Measurements from ENCODE around the gene ZBTB43. TPM values are rescaled to one million over a fixed set of nuclear protein-coding genes. Genes with fewer than 3 reads are reported as not detected.
A peak's percentile ranks its signal among the peaks of the same experiment; 100 is the strongest.
"Not testable (repeated sequence)": the region's sequence is repeated elsewhere in the genome, so short reads cannot be mapped to it uniquely, and the experiment has no call there.

Gene ZBTB43
- total and polyA plus RNA-seq, 4 experiments from 2014 or later = 8.2 to 22.7 (median 15.7) TPM

DNA sequence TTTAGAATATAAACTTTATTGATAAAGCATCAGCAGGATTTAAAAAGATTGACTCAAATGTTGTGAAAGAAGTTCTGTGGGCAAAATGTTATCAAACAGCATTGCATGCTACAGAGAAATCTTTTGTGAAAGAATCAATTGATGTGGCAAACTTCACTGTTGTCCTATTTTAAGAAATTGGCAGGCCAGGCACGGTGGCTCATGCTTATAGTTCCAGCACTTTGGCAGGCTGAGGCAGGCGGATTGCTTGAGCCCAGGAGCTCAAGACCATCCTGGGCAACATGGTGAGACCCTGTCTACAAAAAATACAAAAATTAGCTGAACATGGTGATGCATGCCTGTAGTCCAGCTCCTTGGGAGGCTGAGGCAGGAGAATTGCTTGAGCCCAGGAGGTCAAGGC, 17.4 kb downstream of the ZBTB43 start:
- Mint-ChIP-seq H3K4me3 (no peak overlapping the region), H3K4me1 (peaks cover 25 to 57% (median 36%) of the 10 kb centered on the region in 4 donors), H3K9me3 (peaks cover 0 to 15% (median 10%) of the 10 kb centered on the region in 8 donors), H3K36me3 (peaks cover 55 to 57% of the 10 kb centered on the region in 2 donors), H3K27ac (peak overlapping the region in 1 of 7 donors; percentile 41), H3K27me3 (no peaks in the 10 kb centered on the region)
- no peaks in the 10 kb centered on the region for H3K36me3 ChIP-seq (ENCODE audit: insufficient read depth, low read length)
- H3K9me3 ChIP-seq (ENCODE audit: control insufficient read depth in 1 of 2, low read length in 2 of 2) = peaks cover 0 to 6% of the 10 kb centered on the region in 2 donors
- ChIA-PET POLR2A (ENCODE audit: partially characterized antibody) (no interaction called here), CTCF (ENCODE audit: partially characterized antibody) (no interaction called here)
- no peak overlapping the region for H3K27ac ChIP-seq (ENCODE audit: low read depth, low read length)
- H3K4me3 ChIP-seq (ENCODE audit: low read length in 2 of 2) = no peak overlapping the region
- H3K4me1 ChIP-seq (ENCODE audit: insufficient read depth, low read length) = no peaks in the 10 kb centered on the region
- intact Hi-C loops (cut with micrococcal nuclease) = no loop called here
- no peaks in the 10 kb centered on the region for H3K27me3 ChIP-seq (ENCODE audit: insufficient read depth, low read length)
- DNase-seq = no peak

DNA sequence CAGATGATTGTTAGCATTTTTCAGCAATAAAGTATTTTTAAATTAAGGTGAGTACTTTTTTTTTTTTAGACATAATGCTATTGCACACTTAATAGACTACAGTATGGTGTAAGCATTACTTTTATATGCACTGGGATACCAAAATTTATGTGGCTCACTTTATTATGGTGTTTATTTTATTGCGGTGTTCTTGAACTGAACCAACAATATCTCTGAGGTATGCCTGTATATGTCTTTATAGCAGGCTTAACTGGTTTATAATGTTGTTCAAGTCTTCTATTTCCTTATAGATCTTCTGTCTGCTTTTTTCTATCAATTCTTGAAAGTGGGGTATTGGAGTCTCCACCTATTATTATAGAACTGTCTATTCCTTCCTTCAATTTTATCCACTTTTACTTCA, 18.0 kb downstream of the ZBTB43 start:
- peak overlapping the region in 1 of 7 donors; percentile 39 for H3K27ac Mint-ChIP-seq
- DNase-seq = no peak
- H3K9me3 ChIP-seq (ENCODE audit: control insufficient read depth in 1 of 2, low read length in 2 of 2) = peaks cover 0 to 6% of the 10 kb centered on the region in 2 donors
- H3K36me3 ChIP-seq (ENCODE audit: insufficient read depth, low read length) = no peaks in the 10 kb centered on the region
- ChIA-PET CTCF (ENCODE audit: partially characterized antibody) (no interaction called here), POLR2A (ENCODE audit: partially characterized antibody) (no interaction called here)
- H3K4me1 ChIP-seq (ENCODE audit: insufficient read depth, low read length) = no peaks in the 10 kb centered on the region
- intact Hi-C loops (cut with micrococcal nuclease) = no loop called here
- peaks cover 52 to 54% of the 10 kb centered on the region in 2 donors for H3K36me3 Mint-ChIP-seq
- no peaks in the 10 kb centered on the region for H3K27me3 ChIP-seq (ENCODE audit: insufficient read depth, low read length)
- no peak overlapping the region for H3K27ac ChIP-seq (ENCODE audit: low read depth, low read length)
- no peaks in the 10 kb centered on the region for H3K27me3 Mint-ChIP-seq
- H3K4me1 Mint-ChIP-seq = peaks cover 25 to 57% (median 36%) of the 10 kb centered on the region in 4 donors
- no peak overlapping the region for H3K4me3 Mint-ChIP-seq
- H3K9me3 Mint-ChIP-seq = peaks cover 0 to 14% (median 10%) of the 10 kb centered on the region in 8 donors
- no peak overlapping the region for H3K4me3 ChIP-seq (ENCODE audit: low read length in 2 of 2)

DNA sequence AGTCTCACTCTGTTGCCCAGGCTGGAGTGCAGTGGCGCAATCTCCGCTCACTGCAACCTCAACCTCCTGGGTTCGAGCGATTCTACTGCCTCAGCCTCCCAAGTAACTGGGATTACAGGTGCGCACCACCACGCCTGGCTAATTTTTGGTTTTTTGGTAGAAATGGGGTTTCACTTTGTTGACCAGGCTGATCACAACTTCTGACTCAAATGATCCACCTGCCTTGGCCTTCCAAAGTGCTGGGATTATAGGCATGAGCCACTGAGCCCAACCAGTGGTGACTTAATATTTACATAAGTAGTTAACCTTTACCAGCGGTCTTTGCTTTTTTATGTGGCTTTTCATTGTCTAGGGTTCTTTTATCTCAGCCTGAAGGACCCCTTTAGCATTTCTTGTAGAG, 19.2 kb downstream of the ZBTB43 start:
- H3K27me3 ChIP-seq (ENCODE audit: insufficient read depth, low read length); H3K9me3 ChIP-seq (ENCODE audit: control insufficient read depth in 1 of 2, low read length in 2 of 2); H3K27ac ChIP-seq (ENCODE audit: low read depth, low read length); CTCF ChIA-PET (ENCODE audit: partially characterized antibody); H3K4me3 Mint-ChIP-seq; H3K27ac Mint-ChIP-seq; H3K4me1 ChIP-seq (ENCODE audit: insufficient read depth, low read length); H3K4me3 ChIP-seq (ENCODE audit: low read length in 2 of 2); H3K27me3 Mint-ChIP-seq; DNase-seq; H3K36me3 ChIP-seq (ENCODE audit: insufficient read depth, low read length); intact Hi-C loops (cut with micrococcal nuclease); H3K9me3 Mint-ChIP-seq; POLR2A ChIA-PET (ENCODE audit: partially characterized antibody): not testable (repeated sequence)
- peaks cover 23 to 51% (median 36%) of the 10 kb centered on the region in 4 donors for H3K4me1 Mint-ChIP-seq
- H3K36me3 Mint-ChIP-seq = peaks cover 42 to 45% of the 10 kb centered on the region in 2 donors

DNA sequence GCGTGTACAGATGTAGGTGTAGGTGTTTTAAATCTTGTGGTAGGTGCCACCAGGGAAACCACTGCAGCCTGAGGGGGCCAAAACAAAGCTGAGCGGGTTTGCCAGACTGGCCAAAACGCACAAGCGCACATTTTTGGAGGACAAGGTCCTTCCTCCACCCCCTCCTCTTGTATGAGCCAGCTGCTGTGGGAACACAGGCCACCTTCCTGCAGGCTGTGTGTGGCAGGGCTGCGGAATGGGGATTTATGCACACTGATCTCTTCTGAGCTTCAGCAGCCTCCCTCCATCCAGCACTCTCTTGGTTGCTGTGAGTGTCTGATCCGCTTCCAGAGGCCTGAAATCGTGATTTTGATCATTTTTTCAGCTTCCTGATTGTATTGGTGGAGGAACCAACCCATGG, 22.4 kb downstream of the ZBTB43 start:
- Histone ChIP-seq H3K9me3 (ENCODE audit: control insufficient read depth in 1 of 2, low read length in 2 of 2) (no peaks in the 10 kb centered on the region), H3K27ac (ENCODE audit: low read depth, low read length) (no peak overlapping the region), H3K4me3 (ENCODE audit: low read length in 2 of 2) (no peak overlapping the region), H3K27me3 (ENCODE audit: insufficient read depth, low read length) (no peaks in the 10 kb centered on the region), H3K36me3 (ENCODE audit: insufficient read depth, low read length) (peaks cover 2% of the 10 kb centered on the region), H3K4me1 (ENCODE audit: insufficient read depth, low read length) (no peaks in the 10 kb centered on the region)
- POLR2A ChIA-PET (ENCODE audit: partially characterized antibody) = no interaction called here
- Mint-ChIP-seq H3K9me3 (no peaks in the 10 kb centered on the region), H3K27me3 (no peaks in the 10 kb centered on the region), H3K4me1 (peaks cover 21 to 42% (median 30%) of the 10 kb centered on the region in 4 donors), H3K4me3 (no peak overlapping the region), H3K36me3 (peaks cover 37 to 54% of the 10 kb centered on the region in 2 donors), H3K27ac (peak overlapping the region in 1 of 7 donors; percentile 32)
- CTCF ChIA-PET (ENCODE audit: partially characterized antibody) = no interaction called here
- intact Hi-C loops (cut with micrococcal nuclease) = no loop called here
- DNase-seq = no peak

DNA sequence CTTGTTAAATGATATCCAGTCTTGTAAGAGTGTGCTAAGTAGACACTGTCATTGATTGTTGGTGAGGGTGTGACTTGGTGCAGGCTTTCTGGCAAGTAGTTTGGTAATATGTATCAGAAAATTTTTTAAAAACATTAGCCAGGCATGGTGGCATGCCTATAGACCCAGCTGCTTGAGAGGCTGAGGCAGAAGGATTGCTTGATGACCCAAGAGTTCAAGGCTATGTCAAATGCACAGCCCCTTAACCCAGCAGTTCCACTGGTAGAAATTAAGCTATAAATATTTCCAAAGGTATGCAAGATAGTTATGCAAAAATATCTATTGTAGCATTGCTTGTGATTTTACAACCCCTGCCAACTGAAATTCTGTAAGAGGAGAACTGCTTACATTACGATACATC, 24.2 kb downstream of the ZBTB43 start:
- peaks cover 46 to 60% of the 10 kb centered on the region in 2 donors for H3K36me3 Mint-ChIP-seq
- no peak overlapping the region for H3K27ac Mint-ChIP-seq
- no peak for DNase-seq
- no peaks in the 10 kb centered on the region for H3K27me3 Mint-ChIP-seq
- no peaks in the 10 kb centered on the region for H3K9me3 ChIP-seq (ENCODE audit: control insufficient read depth in 1 of 2, low read length in 2 of 2)
- ChIA-PET POLR2A (ENCODE audit: partially characterized antibody) (interaction anchor here (0.7 kb wide), 1 partner anchor 17 kb away, joined by 3 read pairs; no protein-coding TSS in a partner anchor), CTCF (ENCODE audit: partially characterized antibody) (interaction anchor here (1.1 kb wide), 1 partner anchor 20 kb away, joined by 3 read pairs; no protein-coding TSS in a partner anchor)
- intact Hi-C loops (cut with micrococcal nuclease) = no loop called here
- H3K9me3 Mint-ChIP-seq = no peaks in the 10 kb centered on the region
- no peak overlapping the region for H3K27ac ChIP-seq (ENCODE audit: low read depth, low read length)
- peaks cover 16 to 41% (median 25%) of the 10 kb centered on the region in 4 donors for H3K4me1 Mint-ChIP-seq
- no peak overlapping the region for H3K4me3 ChIP-seq (ENCODE audit: low read length in 2 of 2)
- no peaks in the 10 kb centered on the region for H3K4me1 ChIP-seq (ENCODE audit: insufficient read depth, low read length)
- no peaks in the 10 kb centered on the region for H3K27me3 ChIP-seq (ENCODE audit: insufficient read depth, low read length)
- H3K36me3 ChIP-seq (ENCODE audit: insufficient read depth, low read length) = peaks cover 20% of the 10 kb centered on the region
- H3K4me3 Mint-ChIP-seq = no peak overlapping the region

DNA sequence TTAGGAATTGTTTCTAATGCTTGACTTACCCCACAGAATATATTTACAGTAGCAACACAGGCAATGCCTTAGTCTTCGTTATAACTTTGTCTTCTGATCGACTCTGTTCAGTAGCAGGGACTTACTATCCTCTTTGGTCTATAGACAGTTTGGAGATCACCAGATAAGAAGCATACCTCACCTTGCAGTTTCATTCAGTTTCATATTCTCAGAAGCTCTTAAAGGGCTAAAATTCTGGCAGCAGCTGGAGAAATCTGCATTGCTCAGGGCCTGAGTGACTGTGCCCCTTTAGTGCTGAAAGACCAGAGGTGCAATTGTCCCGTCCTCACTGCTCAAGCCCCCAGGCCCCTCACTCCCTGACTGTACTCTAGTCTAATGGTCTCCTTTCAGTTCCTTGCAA, 26.0 kb downstream of the ZBTB43 start:
- no peak overlapping the region for H3K4me3 Mint-ChIP-seq
- no peaks in the 10 kb centered on the region for H3K27me3 Mint-ChIP-seq
- Histone ChIP-seq H3K9me3 (ENCODE audit: control insufficient read depth in 1 of 2, low read length in 2 of 2) (no peaks in the 10 kb centered on the region), H3K36me3 (ENCODE audit: insufficient read depth, low read length) (peaks cover 23% of the 10 kb centered on the region), H3K4me3 (ENCODE audit: low read length in 2 of 2) (no peak overlapping the region), H3K4me1 (ENCODE audit: insufficient read depth, low read length) (no peaks in the 10 kb centered on the region), H3K27me3 (ENCODE audit: insufficient read depth, low read length) (no peaks in the 10 kb centered on the region), H3K27ac (ENCODE audit: low read depth, low read length) (no peak overlapping the region)
- DNase-seq = no peak
- peaks cover 17 to 38% (median 26%) of the 10 kb centered on the region in 4 donors for H3K4me1 Mint-ChIP-seq
- H3K36me3 Mint-ChIP-seq = peaks cover 49 to 58% of the 10 kb centered on the region in 2 donors
- H3K9me3 Mint-ChIP-seq = no peaks in the 10 kb centered on the region
- CTCF ChIA-PET (ENCODE audit: partially characterized antibody) = no interaction called here
- POLR2A ChIA-PET (ENCODE audit: partially characterized antibody) = no interaction called here
- H3K27ac Mint-ChIP-seq = peak overlapping the region in 2 of 7 donors; percentile 63 to 80
- intact Hi-C loops (cut with micrococcal nuclease) = no loop called here

DNA sequence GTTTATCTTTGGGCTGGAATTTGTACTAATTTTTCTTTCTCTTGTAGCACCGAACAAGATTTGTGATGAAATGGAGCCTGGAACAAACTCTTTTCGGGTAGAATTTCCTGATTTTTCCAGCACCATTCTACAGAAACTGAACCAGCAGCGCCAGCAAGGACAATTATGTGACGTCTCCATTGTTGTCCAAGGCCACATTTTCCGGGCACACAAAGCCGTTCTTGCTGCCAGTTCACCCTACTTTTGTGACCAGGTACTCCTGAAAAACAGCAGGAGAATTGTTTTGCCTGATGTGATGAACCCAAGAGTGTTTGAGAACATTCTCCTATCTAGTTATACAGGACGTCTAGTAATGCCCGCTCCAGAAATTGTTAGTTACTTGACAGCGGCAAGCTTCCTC, 27.6 kb downstream of the ZBTB43 start:
- Mint-ChIP-seq H3K27ac (peak overlapping the region in 1 of 7 donors; percentile 46), H3K27me3 (no peaks in the 10 kb centered on the region), H3K9me3 (no peaks in the 10 kb centered on the region), H3K4me3 (no peak overlapping the region), H3K36me3 (peaks cover 44 to 61% of the 10 kb centered on the region in 2 donors), H3K4me1 (peaks cover 18 to 35% (median 26%) of the 10 kb centered on the region in 4 donors)
- Histone ChIP-seq H3K4me3 (ENCODE audit: low read length in 2 of 2) (no peak overlapping the region), H3K36me3 (ENCODE audit: insufficient read depth, low read length) (peaks cover 23% of the 10 kb centered on the region), H3K27ac (ENCODE audit: low read depth, low read length) (no peak overlapping the region), H3K27me3 (ENCODE audit: insufficient read depth, low read length) (no peaks in the 10 kb centered on the region), H3K9me3 (ENCODE audit: control insufficient read depth in 1 of 2, low read length in 2 of 2) (no peaks in the 10 kb centered on the region), H3K4me1 (ENCODE audit: insufficient read depth, low read length) (no peaks in the 10 kb centered on the region)
- ChIA-PET CTCF (ENCODE audit: partially characterized antibody) (no interaction called here), POLR2A (ENCODE audit: partially characterized antibody) (no interaction called here)
- DNase-seq = no peak
- intact Hi-C loops (cut with micrococcal nuclease) = no loop called here

DNA sequence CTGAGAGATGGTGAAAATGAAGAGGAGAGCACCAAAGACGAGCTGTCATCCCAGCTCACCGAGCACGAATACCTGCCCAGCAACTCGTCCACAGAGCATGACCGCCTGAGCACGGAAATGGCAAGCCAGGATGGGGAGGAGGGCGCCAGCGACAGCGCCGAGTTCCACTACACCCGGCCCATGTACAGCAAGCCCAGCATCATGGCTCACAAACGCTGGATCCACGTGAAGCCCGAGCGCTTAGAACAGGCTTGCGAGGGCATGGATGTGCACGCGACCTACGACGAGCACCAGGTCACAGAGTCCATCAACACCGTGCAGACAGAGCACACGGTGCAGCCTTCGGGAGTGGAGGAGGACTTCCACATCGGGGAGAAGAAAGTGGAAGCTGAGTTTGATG, 28.2 kb downstream of the ZBTB43 start:
- Mint-ChIP-seq H3K27ac (no peak overlapping the region), H3K9me3 (no peaks in the 10 kb centered on the region), H3K27me3 (no peaks in the 10 kb centered on the region), H3K36me3 (peaks cover 48 to 64% of the 10 kb centered on the region in 2 donors), H3K4me1 (peaks cover 19 to 40% (median 29%) of the 10 kb centered on the region in 4 donors), H3K4me3 (peak overlapping the region in 2 of 8 donors; percentile 3 to 43)
- Histone ChIP-seq H3K27ac (ENCODE audit: low read depth, low read length) (no peak overlapping the region), H3K27me3 (ENCODE audit: insufficient read depth, low read length) (no peaks in the 10 kb centered on the region), H3K9me3 (ENCODE audit: control insufficient read depth in 1 of 2, low read length in 2 of 2) (no peaks in the 10 kb centered on the region), H3K4me3 (ENCODE audit: low read length in 2 of 2) (no peak overlapping the region), H3K4me1 (ENCODE audit: insufficient read depth, low read length) (no peaks in the 10 kb centered on the region), H3K36me3 (ENCODE audit: insufficient read depth, low read length) (peaks cover 23% of the 10 kb centered on the region)
- DNase-seq = no peak
- POLR2A ChIA-PET (ENCODE audit: partially characterized antibody) = no interaction called here
- CTCF ChIA-PET (ENCODE audit: partially characterized antibody) = no interaction called here
- intact Hi-C loops (cut with micrococcal nuclease) = no loop called here
